ENCODE measurements around the gene VPS33B.

Gene VPS33B

DNA sequence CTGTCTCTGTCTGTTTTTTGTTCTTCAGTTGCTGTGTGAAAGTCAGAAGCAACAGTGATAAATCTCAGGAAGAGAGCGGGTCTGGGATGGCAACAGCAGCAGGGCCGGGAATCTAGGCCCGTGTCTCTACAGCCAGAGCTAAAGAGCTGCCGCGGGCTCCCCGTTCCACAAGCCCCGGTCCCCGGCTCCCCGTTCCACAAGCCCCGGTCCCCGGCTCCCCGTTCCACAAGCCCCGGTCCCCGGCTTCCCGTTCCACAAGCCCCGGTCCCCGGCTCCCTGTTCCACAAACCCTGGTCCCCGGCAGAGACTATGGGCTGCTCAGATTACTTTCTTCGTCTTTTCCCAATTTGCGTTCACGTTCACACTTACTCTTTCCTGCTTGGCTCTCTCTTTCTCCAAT lies 48.2 kb downstream of the VPS33B start:
- no peak for DNase-seq

DNA sequence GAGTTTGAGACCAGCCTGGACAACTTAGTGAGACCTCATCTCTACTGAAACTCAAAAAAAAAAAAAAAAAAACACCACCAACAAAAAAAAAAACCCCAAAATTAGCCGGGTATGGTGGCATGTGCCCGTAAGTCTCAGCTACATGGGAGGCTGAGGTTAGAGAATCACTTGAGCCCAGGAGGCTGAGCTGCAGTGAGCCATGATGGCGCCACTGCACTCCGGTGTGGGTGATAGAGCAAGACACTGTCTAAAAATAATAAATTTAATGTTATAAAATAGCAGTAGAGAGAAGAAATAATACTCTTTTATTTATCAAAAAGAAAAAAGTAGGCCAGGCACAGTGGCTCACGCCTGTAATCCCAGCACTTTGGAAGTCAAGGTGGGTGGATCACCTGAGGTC lies 50.3 kb downstream of the VPS33B start:
- DNase-seq, result no peak

DNA sequence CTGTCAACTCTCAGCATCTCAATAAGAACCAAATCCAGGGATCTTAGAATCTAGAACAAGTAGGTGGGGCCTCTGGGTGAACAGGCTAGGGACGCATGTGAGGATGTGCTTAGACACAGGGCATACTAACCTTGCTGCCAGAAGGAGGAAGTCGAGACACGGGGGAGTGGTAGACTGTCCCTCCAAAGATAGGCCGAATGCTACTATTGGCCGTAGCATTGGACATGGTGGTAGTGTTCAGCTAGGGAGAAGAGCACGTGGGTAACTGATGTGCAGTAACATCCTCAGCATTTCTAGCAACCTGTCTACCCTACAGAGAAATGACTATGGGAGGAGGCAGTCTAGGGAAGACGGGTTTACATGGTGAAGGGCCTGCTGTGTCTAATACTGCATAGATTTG lies 52.1 kb downstream of the VPS33B start:
- DNase-seq, result no peak

DNA sequence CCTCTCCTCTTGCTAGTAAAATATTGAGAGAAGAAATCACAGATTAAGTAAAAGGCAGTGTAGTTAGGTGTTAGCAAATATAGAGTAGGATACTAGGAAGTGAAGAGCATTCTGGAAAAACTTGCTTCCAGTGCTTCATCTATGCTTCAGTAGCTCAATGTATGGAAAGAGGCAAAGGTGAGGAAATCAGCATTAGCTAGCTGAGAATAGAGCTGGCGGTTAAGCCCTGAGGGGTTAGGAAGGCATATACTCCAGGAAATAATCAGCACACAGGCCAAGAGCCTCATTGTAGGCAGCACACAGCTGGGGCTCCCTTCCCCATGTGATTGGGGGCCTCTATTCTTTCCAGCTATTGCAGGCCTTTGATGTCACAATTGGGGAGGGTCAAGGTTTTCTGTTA lies 54.0 kb downstream of the VPS33B start:
- DNase-seq, result no peak

GRCh38 chr15:90967206-90967605 lies 55.2 kb downstream of the VPS33B start:
- no peak for DNase-seq

GRCh38 chr15:90966262-90966661 lies 56.1 kb downstream of the VPS33B start:
- no peak for DNase-seq

DNA sequence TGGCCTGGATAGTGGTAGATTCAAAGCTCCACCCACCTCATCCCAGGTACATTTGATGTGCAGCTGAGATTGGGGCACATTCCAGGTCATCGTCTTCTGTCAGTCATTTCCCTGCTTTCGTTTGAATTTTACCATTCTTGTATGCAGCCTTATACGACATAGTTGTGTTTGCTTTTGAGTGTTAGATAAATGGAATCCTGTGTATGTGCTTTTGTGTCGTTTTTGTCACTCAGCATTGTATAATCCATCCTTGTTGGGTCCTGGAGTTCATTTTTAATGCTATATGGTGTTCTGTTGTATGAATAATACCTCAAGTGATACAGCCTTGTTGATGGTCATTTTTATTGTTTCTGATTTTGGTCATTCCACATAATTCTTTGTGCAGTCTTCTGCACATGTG lies 60.4 kb downstream of the VPS33B start:
- DNase-seq, result no peak

- DNase-seq, result no peak
Observed at GRCh38 chr15:90960298-90961091, 61.9 kb downstream of the VPS33B start.

- no peak for DNase-seq
Observed at GRCh38 chr15:90959894-90960293, 62.5 kb downstream of the VPS33B start.

DNA sequence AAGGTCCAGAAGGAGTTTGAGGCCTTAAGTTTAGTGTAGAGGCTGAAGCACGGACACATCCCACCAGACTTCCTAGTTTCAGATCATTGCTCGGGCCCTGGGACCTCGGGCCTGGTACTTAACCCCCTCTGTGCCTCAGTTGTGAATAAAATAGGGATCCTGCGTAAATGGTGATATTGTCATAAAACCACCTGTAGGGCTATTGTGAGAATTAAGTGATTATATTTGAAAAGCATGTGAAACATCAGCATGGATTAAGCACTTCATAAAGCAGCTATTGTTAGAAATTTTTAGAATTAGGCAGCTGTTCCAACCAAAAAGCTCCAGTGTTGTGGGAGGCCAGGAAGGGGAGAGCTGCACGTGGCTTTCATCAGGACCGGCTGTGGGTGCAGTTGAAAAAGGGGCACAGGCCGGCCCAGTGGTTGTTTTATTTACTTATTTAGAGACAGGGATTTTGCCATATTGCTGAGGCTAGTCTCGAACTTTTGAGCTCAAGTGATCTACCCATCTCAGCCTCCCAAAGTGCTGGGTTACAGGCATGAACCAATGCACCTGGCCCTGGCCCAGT lies 63.3 kb downstream of the VPS33B start:
- DNase-seq, result no peak

GRCh38 chr15:90957791-90958190 lies 64.6 kb downstream of the VPS33B start:
- DNase-seq, result no peak

- DNase-seq, result no peak
Observed at GRCh38 chr15:90957031-90957790, 65.2 kb downstream of the VPS33B start.

- peak; percentile 76 for DNase-seq
Observed at GRCh38 chr15:90956274-90957030, 65.9 kb downstream of the VPS33B start.

GRCh38 chr15:90955624-90956273 lies 66.6 kb downstream of the VPS33B start:
- DNase-seq, result no peak

DNA sequence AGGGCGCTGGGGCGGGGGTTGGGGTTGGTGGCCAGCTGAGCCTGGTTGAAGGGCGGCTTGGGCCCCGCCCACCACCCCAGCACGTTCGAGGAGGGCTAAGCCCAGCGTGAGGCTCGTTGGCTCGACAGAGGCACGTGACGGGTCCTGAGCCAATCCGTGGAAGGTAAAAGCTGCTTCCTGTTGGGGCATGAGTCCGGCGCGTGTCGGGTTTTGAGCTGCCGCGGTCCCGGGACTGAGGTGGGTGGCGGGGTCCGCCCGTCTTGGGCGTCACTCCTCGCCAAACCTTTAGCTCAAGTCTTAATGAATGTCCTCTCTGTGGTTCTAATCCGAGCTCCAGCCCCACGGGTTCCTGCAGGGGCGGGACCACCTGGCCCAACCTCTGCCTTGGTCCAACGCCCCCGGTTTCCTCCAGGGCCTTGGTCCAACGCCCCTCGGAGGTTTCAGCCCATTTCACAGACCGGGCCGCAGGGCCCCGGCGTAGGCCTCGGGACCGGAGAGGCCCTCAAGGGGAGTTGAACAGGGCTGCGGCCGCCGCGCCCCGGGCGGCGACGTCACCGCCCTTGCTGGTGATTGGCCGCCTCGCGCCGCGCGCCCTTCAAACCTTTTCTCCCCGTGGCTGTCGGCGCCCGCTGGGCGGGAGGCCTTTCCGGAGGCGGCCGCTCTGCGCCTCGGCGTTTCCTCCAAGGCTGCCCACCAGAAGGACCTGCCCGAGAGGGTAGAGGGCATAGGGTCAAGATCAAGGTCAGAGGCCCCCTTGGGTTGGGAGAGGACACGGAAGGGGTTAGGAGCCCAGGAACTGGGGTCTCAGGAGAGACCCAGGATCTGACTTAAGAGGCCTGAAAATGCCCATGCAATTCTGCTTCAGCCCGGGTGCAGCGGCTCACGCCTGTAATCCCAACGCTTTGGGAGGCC lies 67.4 kb downstream of the VPS33B start, which contains the start of gene RCCD1:
Gene RCCD1 (plus strand): TSS at position 173 of the 912 bp plus-strand sequence. CDS start 1,851 bp downstream, outside the sequence.
- peak; percentile 95 for DNase-seq

GRCh38 chr15:90953947-90954711 lies 68.3 kb downstream of the VPS33B start:
- no peak for DNase-seq

GRCh38 chr15:90952901-90953677 lies 69.3 kb downstream of the VPS33B start:
- DNase-seq, result no peak

DNA sequence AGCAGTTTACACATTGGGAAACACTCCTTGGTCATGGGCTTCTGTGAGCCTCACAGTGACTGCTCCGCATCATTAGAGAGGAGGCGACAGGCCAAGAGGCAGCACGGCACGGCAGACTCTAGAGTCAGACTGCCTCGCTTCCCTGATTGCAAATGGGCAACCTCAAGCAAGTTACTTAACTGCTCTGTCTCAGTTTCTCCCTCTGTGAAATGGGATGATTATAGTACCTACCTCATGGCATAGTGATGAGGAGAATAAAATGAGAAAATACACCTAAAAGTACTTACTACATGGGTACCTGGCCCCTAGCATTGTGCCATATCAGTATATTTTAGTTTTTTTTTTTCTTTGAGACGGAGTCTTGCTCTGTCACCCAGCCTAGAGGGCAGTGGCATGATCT lies 71.7 kb downstream of the VPS33B start:
- no peak for DNase-seq

GRCh38 chr15:90949979-90950675 lies 72.3 kb downstream of the VPS33B start:
- DNase-seq, result no peak
